ENCODE measurements around the gene CAPG. TPM values are rescaled to one million over a fixed set of nuclear protein-coding genes. Genes with fewer than 3 reads are reported as not detected.
A peak's percentile ranks its signal among the peaks of the same experiment; 100 is the strongest.

The CAPG gene
- total and polyA plus RNA-seq, 2 of the 4 experiments (the other 2 are of a cell fraction): 79.9 to 98.3 TPM

- peak overlapping the region; percentile 86 for H2AFZ ChIP-seq (replicated peaks; ENCODE audit: low read length, poor library complexity)
- peak overlapping the region; percentile 68 for H3K18ac ChIP-seq (ENCODE audit: low read depth, low read length)
- dilution Hi-C loops (cut with HindIII; ENCODE audit: low sequenced_read_pairs, unreplicated experiment) (no loop called here), in situ Hi-C loops (cut with MboI; ENCODE audit: low sequenced_read_pairs) (no loop called here), intact Hi-C loops (cut with micrococcal nuclease) (no loop called here)
- peak overlapping the region; percentile 68 for H2BK5ac ChIP-seq (ENCODE audit: low read depth, low read length, poor library complexity, severe bottlenecking)
- H2BK20ac ChIP-seq (ENCODE audit: low read depth, low read length): peak overlapping the region; percentile 95
- peak overlapping the region; percentile 99 for H2BK120ac ChIP-seq (ENCODE audit: low read depth, low read length)
- H4K20me1 ChIP-seq (ENCODE audit: insufficient read depth, low read length): no peaks in the 10 kb centered on the region
- H3K79me1 ChIP-seq (ENCODE audit: low read depth in 1 of 2, low read length in 2 of 2): 0 out of 4 replicates have a peak, but pooled peaks cover 0 to 8% of the 10 kb centered on the region in 2 experiments
- H3K27me3 ChIP-seq (ENCODE audit: control insufficient read depth, insufficient read depth, low read length): no peaks in the 10 kb centered on the region
- POLR2A ChIA-PET (ENCODE audit: unreplicated experiment): interaction anchor here (1.0 kb wide), 1 partner anchor 13 kb away, joined by 3 read pairs; no protein-coding TSS in a partner anchor
- 70% methylated on average over 2 of the region's 14 CpGs; no CpG with 5 or more reads in 1 of the 2 experiments for WGBS, 2 experiments (ENCODE audit: extremely low coverage in 2 of 2, insufficient read length in 1 of 2)
- H4K5ac ChIP-seq (ENCODE audit: low read depth, low read length): peak overlapping the region; percentile 39
- peak overlapping the region; percentile 72; the same call in 1 of the 2 replicates for H3K56ac ChIP-seq (ENCODE audit: extremely low read depth, insufficient read depth, low read length)
- H3K4me3 ChIP-seq (ENCODE audit: insufficient read depth, low read depth, low read length): no peak overlapping the region
- H3K23ac ChIP-seq (ENCODE audit: low read depth, low read length): peak overlapping the region; percentile 91
- H3K4ac ChIP-seq (ENCODE audit: low read depth, low read length): peak overlapping the region; percentile 99
- peak overlapping the region; percentile 95 for H2AK5ac ChIP-seq (ENCODE audit: low read depth, low read length)
- H3K9me1 ChIP-seq (ENCODE audit: insufficient read depth, low read length): peaks cover 31% of the 10 kb centered on the region
- H4K91ac ChIP-seq (ENCODE audit: insufficient read depth, low read depth, low read length): peak overlapping the region; percentile 100
- no peaks in the 10 kb centered on the region for H3K9me3 ChIP-seq (ENCODE audit: control insufficient read depth, insufficient read depth, low read length)
- no peak for ATAC-seq (ENCODE audit: low read depth)
- peak overlapping the region; percentile 47 for H3K9ac ChIP-seq (ENCODE audit: low read depth, low read length)
- H3K27ac ChIP-seq (ENCODE audit: insufficient read depth, low read length): peak overlapping the region; percentile 84
- CTCF ChIA-PET: interaction anchor here (0.8 kb wide), 1 partner anchor 27 kb away, joined by 3 read pairs; no protein-coding TSS in a partner anchor
- peak overlapping the region; percentile 97 for H3K14ac ChIP-seq (replicated peaks; ENCODE audit: low read depth, low read length)
- peak overlapping the region; percentile 88; the same call in 2 of the 3 replicates for H2BK15ac ChIP-seq (ENCODE audit: low read depth, low read length)
- BruUV-seq (replicated peaks): no TSS peak
- peak; percentile 34 for DNase-seq
- H3K4me1 ChIP-seq (ENCODE audit: control insufficient read depth, insufficient read depth, low read length): peaks cover 24% of the 10 kb centered on the region
- H4K8ac ChIP-seq (ENCODE audit: low read depth in 2 of 2, low read length in 2 of 2): peak overlapping the region; percentile 82 to 98; a peak in 3 of 4 replicates
- peak overlapping the region; percentile 95 for H2AK9ac ChIP-seq (replicated peaks; ENCODE audit: low read depth, low read length, poor library complexity)
- no peaks in the 10 kb centered on the region for H3K36me3 ChIP-seq (ENCODE audit: control insufficient read depth, insufficient read depth, low read length)
- no peak overlapping the region for H3K4me2 ChIP-seq (ENCODE audit: low read depth, low read length)
- TF ChIP-seq, protein P1, sequence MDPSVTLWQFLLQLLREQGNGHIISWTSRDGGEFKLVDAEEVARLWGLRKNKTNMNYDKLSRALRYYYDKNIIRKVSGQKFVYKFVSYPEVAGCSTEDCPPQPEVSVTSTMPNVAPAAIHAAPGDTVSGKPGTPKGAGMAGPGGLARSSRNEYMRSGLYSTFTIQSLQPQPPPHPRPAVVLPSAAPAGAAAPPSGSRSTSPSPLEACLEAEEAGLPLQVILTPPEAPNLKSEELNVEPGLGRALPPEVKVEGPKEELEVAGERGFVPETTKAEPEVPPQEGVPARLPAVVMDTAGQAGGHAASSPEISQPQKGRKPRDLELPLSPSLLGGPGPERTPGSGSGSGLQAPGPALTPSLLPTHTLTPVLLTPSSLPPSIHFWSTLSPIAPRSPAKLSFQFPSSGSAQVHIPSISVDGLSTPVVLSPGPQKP (IDR thresholded peaks at IDR 0.05; ENCODE audit: borderline replicate concordance, low read depth, low read length): no peak
- TF ChIP-seq CTCF (conservative IDR thresholded peaks at IDR 0.05; ENCODE audit: low read depth, low read length) (no peak), MXI1 (IDR thresholded peaks at IDR 0.05; ENCODE audit: borderline replicate concordance, low read depth, low read length) (no peak), MAZ (IDR thresholded peaks at IDR 0.05; ENCODE audit: borderline replicate concordance, low read depth, low read length) (no peak), RCOR1 (IDR thresholded peaks at IDR 0.05; ENCODE audit: insufficient replicate concordance, low read length) (no peak), POLR2A (IDR thresholded peaks at IDR 0.05; ENCODE audit: low read depth, low read length) (no peak), USF2 (IDR thresholded peaks at IDR 0.05; ENCODE audit: low read depth, low read length) (no peak), RAD21 (IDR thresholded peaks at IDR 0.05; ENCODE audit: low read length) (no peak), CEBPB (IDR thresholded peaks at IDR 0.05; ENCODE audit: low read depth, low read length) (no peak), RFX5 (IDR thresholded peaks at IDR 0.05; ENCODE audit: low read depth, low read length) (no peak), SMC3 (IDR thresholded peaks at IDR 0.05; ENCODE audit: low read depth, low read length) (no peak), FOS (IDR thresholded peaks at IDR 0.05; ENCODE audit: low read depth, low read length) (no peak), BHLHE40 (IDR thresholded peaks at IDR 0.05; ENCODE audit: low read depth, low read length) (no peak)
Measured at GRCh38 chr2:85446296-85447221, 36.4 kb upstream of the CAPG start.

All from IMR-90 (cell line).